GM23248 (cell line): ENCODE measurements around the gene CCDC171.

Experiments used
- EZH2 ChIP-seq: fragments of 200-600 bp; sonication (generic); IDR thresholded peaks from 2 replicates; pipeline ENCODE4 v1.6.1; 2018; ENCODE audit warnings: antibody characterized with exemption, mild to moderate bottlenecking; ENCODE audit not compliant: insufficient read depth, poor library complexity, severe bottlenecking
- EZH2phosphoT487 ChIP-seq: fragments of 200-600 bp; sonication (generic); IDR thresholded peaks from 2 replicates; pipeline ENCODE4 v1.6.1; 2018; ENCODE audit warnings: antibody characterized with exemption, moderate library complexity, mild to moderate bottlenecking, low read depth; ENCODE audit not compliant: insufficient read depth

DNA sequence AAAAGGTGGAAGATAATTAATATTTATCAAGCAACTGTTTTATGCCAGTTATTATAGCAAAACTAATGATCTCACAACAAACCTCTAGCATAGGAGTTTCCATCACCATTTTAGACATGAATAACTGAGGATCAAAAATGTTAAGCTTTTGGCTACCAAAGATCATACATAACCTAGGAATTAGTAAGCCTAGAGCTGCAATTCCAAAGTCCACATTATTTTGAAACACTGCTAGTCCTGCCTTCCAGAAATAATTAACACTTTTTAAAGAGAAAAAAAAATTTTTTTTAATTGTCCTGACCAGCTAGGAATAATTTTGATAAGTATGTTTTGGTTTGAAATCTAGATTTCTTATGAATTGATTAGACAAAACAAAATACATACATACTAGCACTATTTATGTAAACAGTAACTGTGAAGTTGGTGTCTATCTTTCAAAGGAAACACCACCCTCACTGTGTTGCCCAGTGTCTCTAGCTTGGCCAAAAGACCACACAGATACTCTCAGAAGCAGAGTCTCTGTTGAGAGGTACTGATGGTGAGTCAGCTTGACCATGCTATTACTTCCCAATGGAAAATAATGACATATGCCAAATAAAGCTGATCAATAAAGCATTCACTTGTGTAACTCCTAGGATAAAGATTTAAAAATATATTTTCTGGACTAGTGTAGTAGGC lies 422.4 kb downstream of the CCDC171 start:
- TF ChIP-seq EZH2 (no peak), EZH2phosphoT487 (no peak)
